ENCODE results near the gene KNSTRN.

KNSTRN gene

GRCh38 chr15:40405501-40406381 lies 23.2 kb downstream of the KNSTRN start, which contains the start of gene IVD:
Gene IVD (plus strand): TSS chr15:40405795. CDS start chr15:40405828, 33 bp downstream.
- peak; percentile 95 to 98 for DNase-seq

- DNase-seq = no peak
Measured at GRCh38 chr15:40407330-40407990, 24.9 kb downstream of the KNSTRN start.

GRCh38 chr15:40409366-40409765 lies 26.8 kb downstream of the KNSTRN start:
- no peak for DNase-seq

- DNase-seq = no peak
Measured at GRCh38 chr15:40410476-40410875, 28.0 kb downstream of the KNSTRN start.

GRCh38 chr15:40412095-40412759 lies 29.7 kb downstream of the KNSTRN start:
- DNase-seq = no peak

GRCh38 chr15:40413036-40413435 lies 30.5 kb downstream of the KNSTRN start:
- DNase-seq = no peak

GRCh38 chr15:40414816-40415215 lies 32.3 kb downstream of the KNSTRN start:
- DNase-seq = no peak

GRCh38 chr15:40415226-40415625 lies 32.7 kb downstream of the KNSTRN start:
- DNase-seq = no peak

- DNase-seq = no peak
Measured at GRCh38 chr15:40416056-40416455, 33.5 kb downstream of the KNSTRN start.

- DNase-seq = no peak
Measured at GRCh38 chr15:40418126-40418525, 35.6 kb downstream of the KNSTRN start.

GRCh38 chr15:40420071-40420713 lies 37.7 kb downstream of the KNSTRN start:
- DNase-seq = no peak

- DNase-seq = peak in 1 of 2 experiments; percentile 51
Measured at GRCh38 chr15:40420793-40421192, 38.3 kb downstream of the KNSTRN start.

GRCh38 chr15:40421246-40422157 lies 39.0 kb downstream of the KNSTRN start:
- peak; percentile 66 to 75 for DNase-seq

- DNase-seq = peak in 1 of 2 experiments; percentile 46
Measured at GRCh38 chr15:40424483-40425115, 42.1 kb downstream of the KNSTRN start.

- DNase-seq = no peak
Measured at GRCh38 chr15:40425681-40426080, 43.2 kb downstream of the KNSTRN start.

- no peak for DNase-seq
Measured at GRCh38 chr15:40427188-40427587, 44.7 kb downstream of the KNSTRN start.

GRCh38 chr15:40428185-40428584 lies 45.7 kb downstream of the KNSTRN start:
- no peak for DNase-seq

GRCh38 chr15:40429068-40429710 lies 46.7 kb downstream of the KNSTRN start:
- DNase-seq = no peak

- DNase-seq = peak in 1 of 2 experiments; percentile 26
Measured at GRCh38 chr15:40430271-40430805, 47.8 kb downstream of the KNSTRN start.

GRCh38 chr15:40435023-40435709 lies 52.6 kb downstream of the KNSTRN start:
- no peak for DNase-seq

Measured in NCI-H524 (cell line).